Fibroblast of villous mesenchyme (primary cell): ENCODE results near the gene TXLNG. TPM values are rescaled to one million over a fixed set of nuclear protein-coding genes. Genes with fewer than 3 reads are reported as not detected.
A peak's percentile ranks its signal among the peaks of the same experiment; 100 is the strongest.
"Not testable (repeated sequence)": the region's sequence is repeated elsewhere in the genome, so short reads cannot be mapped to it uniquely, and the experiment has no call there.

Experiments used
- DNase-seq: peaks from one replicate; pipeline ENCODE4 v3.0.0-alpha.2; 2010; ENCODE audit warnings: low read depth
- H3K4me3 ChIP-seq: 2 replicates; pipeline ENCODE4 v1.5.1; 2011; ENCODE audit warnings: low read depth, mild to moderate bottlenecking, low read length
- CTCF ChIP-seq: IDR thresholded peaks from 2 replicates; pipeline ENCODE4 v1.5.1; 2012; ENCODE audit warnings: low read depth, mild to moderate bottlenecking, low read length; ENCODE audit not compliant: insufficient read depth
- total RNA-seq: library from RNA; depleted of rRNA; stranded (reverse); fragments of >200 nt; gene quantifications from 2 replicates; pipeline ENCODE4 v1.2.3, GENCODE V29; 2012

Gene TXLNG
- total RNA-seq, 1 donor = 13.8 TPM

GRCh38 chrX:16845686-16846085 lies 59.4 kb downstream of the TXLNG start:
- no peak for TF ChIP-seq CTCF
- H3K4me3 ChIP-seq = no peak overlapping the region
- DNase-seq = no peak

- H3K4me3 ChIP-seq = no peak overlapping the region
- no peak for DNase-seq
- no peak for TF ChIP-seq CTCF
These were observed 62.3 kb downstream of the TXLNG start for GRCh38 chrX:16848541-16848940.

GRCh38 chrX:16851421-16851820 lies 65.2 kb downstream of the TXLNG start:
- peak; percentile 52 for DNase-seq
- H3K4me3 ChIP-seq = no peak overlapping the region
- no peak for TF ChIP-seq CTCF

GRCh38 chrX:16851827-16852226 lies 65.6 kb downstream of the TXLNG start:
- TF ChIP-seq CTCF = no peak
- DNase-seq = no peak

GRCh38 chrX:16852617-16853179 lies 66.4 kb downstream of the TXLNG start:
- H3K4me3 ChIP-seq = no peak overlapping the region
- TF ChIP-seq CTCF = no peak
- DNase-seq = no peak

More at GRCh38 chrX:16851827-16852226, 65.6 kb downstream of the TXLNG start:
- no peak overlapping the region for H3K4me3 ChIP-seq

- TF ChIP-seq CTCF = no peak
- DNase-seq = no peak
- no peak overlapping the region for H3K4me3 ChIP-seq
These were observed 67.3 kb downstream of the TXLNG start for GRCh38 chrX:16853537-16853936.

- no peak for DNase-seq
- TF ChIP-seq CTCF = no peak
- H3K4me3 ChIP-seq = no peak overlapping the region
These were observed 69.3 kb downstream of the TXLNG start for GRCh38 chrX:16855363-16856075.

GRCh38 chrX:16856076-16856404 lies 69.8 kb downstream of the TXLNG start:
- DNase-seq, H3K4me3 ChIP-seq: not testable (repeated sequence)
